B cell (primary cell): ENCODE data around the gene SLC26A1. TPM values are rescaled to one million over a fixed set of nuclear protein-coding genes. Genes with fewer than 3 reads are reported as not detected.

Experiments used
- ATAC-seq: fragments of 200-7000 bp; cut with Tn5 transposase; one replicate; pipeline ENCODE4 v1.10.0; 2021; ENCODE audit warnings: low read depth, mild to moderate bottlenecking, moderate number of reproducible peaks, moderate library complexity
- CTCF ChIA-PET: fragments of 350-600 bp; sonication (Branson Sonifier 250); formaldehyde crosslinking; loops from one replicate; lab custom pipeline; 2021; ENCODE audit warnings: antibody characterized with exemption, inconsistent platforms; lab: Charles Lee
- POLR2A ChIA-PET: fragments of 350-600 bp; sonication (Branson Sonifier 250); formaldehyde crosslinking; loops from one replicate; lab custom pipeline; 2021; ENCODE audit warnings: antibody characterized with exemption; lab: Charles Lee
- DNase-seq: peaks from one replicate; pipeline ENCODE4 v3.0.0; 2013
- H2AFZ ChIP-seq: 2 replicates; pipeline ENCODE4 v1.6.1; 2012; ENCODE audit warnings: mild to moderate bottlenecking, low read depth, low read length; ENCODE audit not compliant: insufficient read depth, poor library complexity, severe bottlenecking
- H3K27ac ChIP-seq, 2 donors: 1 replicate in 1 of 2; 2 replicates in 1 of 2; pipeline ENCODE4 v1.5.1; 2012 to 2013; ENCODE audit warnings: low read length in 2 of 2, mild to moderate bottlenecking in 2 of 2, moderate library complexity in 1 of 2
- H3K27me3 ChIP-seq, 4 experiments: fragments of 200-600 bp in 1 of 4; sonication (generic) in 1 of 4; replicated peaks in 1 of 4; 1 replicate in 2 of 4; 2 replicates in 2 of 4; pipeline versions ENCODE4 v1.6.1 to v1.7.0; 2013 to 2016; ENCODE audit warnings: low read length in 3 of 4, mild to moderate bottlenecking in 2 of 4, mixed read lengths in 1 of 4, moderate library complexity in 1 of 4; ENCODE audit not compliant: insufficient read depth in 4 of 4, control insufficient read depth in 3 of 4; ENCODE audit errors: control extremely low read depth in 1 of 4
- H3K36me3 ChIP-seq, 2 experiments: replicated peaks in 1 of 2; 1 replicate in 1 of 2; 2 replicates in 1 of 2; pipeline versions ENCODE4 v1.6.1 to v1.7.1; 2013; ENCODE audit warnings: low read length in 1 of 2; ENCODE audit not compliant: insufficient read depth in 2 of 2, control insufficient read depth in 1 of 2; ENCODE audit errors: control extremely low read depth in 1 of 2, extremely low read depth in 1 of 2
- H3K4me1 ChIP-seq, 2 donors: fragments of 200-600 bp in 1 of 2; sonication (generic) in 1 of 2; 1 replicate in 1 of 2; 2 replicates in 1 of 2; pipeline versions ENCODE4 v1.5.1 to v1.6.1; 2013 to 2017; ENCODE audit warnings: low read length in 2 of 2; ENCODE audit not compliant: control insufficient read depth in 2 of 2, insufficient read depth in 2 of 2
- H3K4me2 ChIP-seq: replicated peaks from 2 replicates; pipeline ENCODE3; 2012; ENCODE audit warnings: mild to moderate bottlenecking, low read depth, low read length; ENCODE audit not compliant: poor library complexity, severe bottlenecking
- H3K4me3 ChIP-seq, 5 experiments: fragments of 200-600 bp in 1 of 5; sonication (generic) in 1 of 5; 1 replicate in 3 of 5; 2 replicates in 2 of 5; pipeline versions ENCODE4 v1.5.1 to v1.7.0; 2011 to 2016; ENCODE audit warnings: low read length in 4 of 5, mild to moderate bottlenecking in 4 of 5, low read depth in 2 of 5, control low read depth in 1 of 5, moderate library complexity in 1 of 5; ENCODE audit not compliant: insufficient read depth in 1 of 5; ENCODE audit errors: control extremely low read depth in 1 of 5, extremely low read depth in 1 of 5
- H3K79me2 ChIP-seq: fragments of 200-600 bp; sonication (generic); one replicate; pipeline ENCODE4 v1.6.0; 2016; ENCODE audit warnings: low read length; ENCODE audit not compliant: control insufficient read depth, insufficient read depth
- H3K9ac ChIP-seq: fragments of 200-600 bp; sonication (generic); 2 replicates; pipeline ENCODE4 v1.6.1; 2017; ENCODE audit warnings: mild to moderate bottlenecking, low read length, moderate library complexity
- H3K9me3 ChIP-seq, 3 donors: one replicate each; pipeline versions ENCODE4 v1.6.1 to v1.7.1; 2013; ENCODE audit warnings: low read length in 2 of 3; ENCODE audit not compliant: control insufficient read depth in 2 of 3, insufficient read depth in 1 of 3; ENCODE audit errors: control extremely low read depth in 1 of 3
- H4K20me1 ChIP-seq: 2 replicates; pipeline ENCODE4 v1.6.0; 2012; ENCODE audit warnings: mild to moderate bottlenecking, low read length; ENCODE audit not compliant: insufficient read depth, control insufficient read depth, poor library complexity, severe bottlenecking
- H3K27ac Mint-ChIP-seq: one replicate; pipeline ENCODE4 v1.8.0; 2021; ENCODE audit warnings: mixed read lengths
- H3K27me3 Mint-ChIP-seq: one replicate; pipeline ENCODE4 v1.8.0; 2021; ENCODE audit warnings: mixed read lengths
- H3K4me1 Mint-ChIP-seq: one replicate; pipeline ENCODE4 v1.8.0; 2021; ENCODE audit warnings: mixed read lengths
- H3K4me3 Mint-ChIP-seq: one replicate; pipeline ENCODE4 v1.8.0; 2021; ENCODE audit warnings: mixed read lengths
- H3K9me3 Mint-ChIP-seq: one replicate; pipeline ENCODE4 v1.8.0; 2022; ENCODE audit warnings: mixed read lengths; ENCODE audit not compliant: insufficient read depth
- CTCF ChIP-seq: fragments of 200-600 bp; IDR thresholded peaks from one replicate; pipeline ENCODE4 v1.8.0; 2022; ENCODE audit warnings: antibody characterized with exemption, mild to moderate bottlenecking
- EZH2 ChIP-seq: IDR thresholded peaks from 2 replicates; pipeline ENCODE4 v1.6.1; 2012; ENCODE audit warnings: borderline replicate concordance, low read depth, mild to moderate bottlenecking, moderate library complexity, low read length; ENCODE audit not compliant: insufficient read depth, poor library complexity, severe bottlenecking
- WGBS: methylation state at CpG from one replicate; pipeline ENCODE4 v1.1.5; 2013; ENCODE audit warnings: missing lambda C conversion rate; ENCODE audit not compliant: insufficient coverage; 5-methylcytosine and 5-hydroxymethylcytosine counted together
- intact Hi-C: fragments of 100-400 bp; cut with micrococcal nuclease; formaldehyde crosslinking; loops from one replicate; pipeline ENCODE4 v1.10.0; 2022
- polyA plus RNA-seq: library from polyadenylated mRNA; depleted of rRNA; stranded (reverse); fragments of >200 nt; gene quantifications from 2 replicates; pipeline ENCODE4 v1.2.3, GENCODE V29; 2012
- total RNA-seq, 2 donors: library from RNA; stranded (reverse); fragments of 120-200 nt in 1 of 2; gene quantifications; 1 replicate in 1 of 2; 2 replicates in 1 of 2; pipeline versions ENCODE4 v1.2.3 to v1.2.4, GENCODE V29; 2013 to 2022

Gene SLC26A1
- total and polyA plus RNA-seq, 2 donors (not counting 1 experiment from before 2014, with no cell fraction given) = 0.03 to 1.1 TPM

DNA sequence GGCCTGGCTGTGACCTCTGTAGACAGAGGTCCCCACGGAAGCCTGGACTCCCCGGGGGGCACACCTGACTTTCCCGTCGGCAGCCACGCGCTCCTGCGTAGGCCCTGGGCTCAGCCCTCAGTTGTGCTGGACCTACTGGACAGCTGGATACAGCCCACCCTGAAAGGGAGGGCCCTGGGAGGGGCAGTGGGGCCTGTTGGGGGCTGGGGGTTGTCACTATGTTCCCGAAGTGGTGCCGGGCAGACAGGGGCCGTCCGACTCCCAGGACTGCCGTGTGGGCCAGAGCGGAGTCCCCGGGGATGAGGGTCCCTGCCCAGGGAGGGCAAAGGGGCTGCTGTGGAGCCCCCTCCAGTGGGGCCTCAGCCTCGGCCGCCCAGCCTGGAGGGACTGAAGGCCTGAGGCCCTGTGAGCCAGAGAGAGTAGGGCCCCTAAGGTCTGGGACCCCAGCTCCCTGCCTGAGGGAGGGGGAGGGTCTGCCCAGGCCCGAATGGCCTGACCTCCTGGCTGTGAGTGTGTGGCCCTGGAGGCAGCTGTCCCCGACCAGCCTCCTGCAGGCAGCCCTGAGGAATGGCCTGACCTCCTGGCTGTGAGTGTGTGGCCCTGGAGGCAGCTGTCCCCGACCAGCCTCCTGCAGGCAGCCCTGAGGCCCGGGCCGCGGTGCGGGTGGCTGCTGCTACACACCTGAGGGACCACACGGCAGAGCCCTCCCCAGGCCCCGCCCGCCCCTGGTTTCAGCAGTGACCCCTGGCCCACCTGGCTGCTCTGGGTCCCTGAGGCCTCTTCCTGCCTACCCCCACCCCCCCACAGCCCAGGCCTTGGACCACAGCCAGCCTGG, 44.0 kb upstream of the SLC26A1 start:
- H3K27me3 ChIP-seq = peaks cover 0 to 8% (median 0%) of the 10 kb centered on the region in 4 experiments
- H3K79me2 ChIP-seq = no peaks in the 10 kb centered on the region
- Mint-ChIP-seq H3K4me3 (no peak overlapping the region), H3K27ac (no peak overlapping the region), H3K27me3 (no peaks in the 10 kb centered on the region), H3K9me3 (no peaks in the 10 kb centered on the region), H3K4me1 (no peaks in the 10 kb centered on the region)
- no peak overlapping the region for H3K4me3 ChIP-seq
- no peak for DNase-seq
- intact Hi-C loops = no loop called here
- H3K36me3 ChIP-seq = no peaks in the 10 kb centered on the region
- WGBS = 94% methylated on average over 24 of the region's 26 CpGs
- no peak for ATAC-seq
- H3K4me2 ChIP-seq = no peak overlapping the region
- no peaks in the 10 kb centered on the region for H4K20me1 ChIP-seq
- TF ChIP-seq CTCF (no peak), EZH2 (no peak)
- no peak overlapping the region for H3K27ac ChIP-seq
- H3K9me3 ChIP-seq = no peaks in the 10 kb centered on the region
- no peak overlapping the region for H3K9ac ChIP-seq
- H2AFZ ChIP-seq = no peak overlapping the region
- ChIA-PET POLR2A (no interaction called here), CTCF (interaction anchor here (1.4 to 1.8 kb wide), 2 partner anchors 9 to 295 kb away, joined by 4 to 9 read pairs; no protein-coding TSS in a partner anchor)
- no peaks in the 10 kb centered on the region for H3K4me1 ChIP-seq

DNA sequence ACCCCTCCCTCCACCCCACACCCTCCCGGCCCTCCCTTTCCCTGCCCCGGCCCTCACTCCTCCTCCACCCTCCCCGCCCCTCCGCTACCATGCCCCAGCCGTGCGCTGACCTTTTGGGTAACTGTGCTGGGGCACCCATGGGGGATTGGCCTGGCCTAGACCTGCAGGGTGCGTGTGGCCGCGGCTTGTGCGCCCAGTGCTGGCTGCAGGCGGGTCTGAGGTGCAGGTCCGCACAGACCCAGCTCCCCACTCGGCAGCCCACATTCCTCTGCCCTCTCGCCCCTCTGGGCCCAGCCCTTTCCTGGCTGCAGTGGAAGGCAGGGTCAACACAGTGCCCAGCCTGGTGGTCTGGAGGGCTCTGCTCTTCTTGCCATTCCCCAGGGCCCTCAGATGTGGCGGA, 42.9 kb upstream of the SLC26A1 start:
- Histone ChIP-seq H3K4me2 (no peak overlapping the region), H3K4me3 (no peak overlapping the region), H3K27me3 (peaks cover 0 to 15% (median 0%) of the 10 kb centered on the region in 4 experiments), H3K4me1 (no peaks in the 10 kb centered on the region), H3K79me2 (no peaks in the 10 kb centered on the region), H3K9ac (no peak overlapping the region), H3K27ac (no peak overlapping the region), H2AFZ (no peak overlapping the region), H4K20me1 (no peaks in the 10 kb centered on the region), H3K36me3 (no peaks in the 10 kb centered on the region), H3K9me3 (no peaks in the 10 kb centered on the region)
- CTCF ChIA-PET = interaction anchor here (1.4 kb wide), 1 partner anchor 294 kb away, joined by 9 read pairs; no protein-coding TSS in a partner anchor
- H3K27ac Mint-ChIP-seq = no peak overlapping the region
- no peak for TF ChIP-seq EZH2
- no peak for TF ChIP-seq CTCF
- no peak overlapping the region for H3K4me3 Mint-ChIP-seq
- no peak for DNase-seq
- no peaks in the 10 kb centered on the region for H3K4me1 Mint-ChIP-seq
- H3K9me3 Mint-ChIP-seq = no peaks in the 10 kb centered on the region
- no peak for ATAC-seq
- WGBS = 90% methylated on average over 12 of the region's 15 CpGs
- POLR2A ChIA-PET = no interaction called here
- intact Hi-C loops = no loop called here
- no peaks in the 10 kb centered on the region for H3K27me3 Mint-ChIP-seq
